HUDEP-2 (cell line): ENCODE measurements around the gene GRK1.

Experiments
- DNase-seq, 76 experiments: peaks; one replicate each; lab custom pipeline; 2025; ENCODE audit not compliant: unreplicated experiment in 76 of 76; lab: John Stamatoyannopoulos, UW

The GRK1 gene

DNA sequence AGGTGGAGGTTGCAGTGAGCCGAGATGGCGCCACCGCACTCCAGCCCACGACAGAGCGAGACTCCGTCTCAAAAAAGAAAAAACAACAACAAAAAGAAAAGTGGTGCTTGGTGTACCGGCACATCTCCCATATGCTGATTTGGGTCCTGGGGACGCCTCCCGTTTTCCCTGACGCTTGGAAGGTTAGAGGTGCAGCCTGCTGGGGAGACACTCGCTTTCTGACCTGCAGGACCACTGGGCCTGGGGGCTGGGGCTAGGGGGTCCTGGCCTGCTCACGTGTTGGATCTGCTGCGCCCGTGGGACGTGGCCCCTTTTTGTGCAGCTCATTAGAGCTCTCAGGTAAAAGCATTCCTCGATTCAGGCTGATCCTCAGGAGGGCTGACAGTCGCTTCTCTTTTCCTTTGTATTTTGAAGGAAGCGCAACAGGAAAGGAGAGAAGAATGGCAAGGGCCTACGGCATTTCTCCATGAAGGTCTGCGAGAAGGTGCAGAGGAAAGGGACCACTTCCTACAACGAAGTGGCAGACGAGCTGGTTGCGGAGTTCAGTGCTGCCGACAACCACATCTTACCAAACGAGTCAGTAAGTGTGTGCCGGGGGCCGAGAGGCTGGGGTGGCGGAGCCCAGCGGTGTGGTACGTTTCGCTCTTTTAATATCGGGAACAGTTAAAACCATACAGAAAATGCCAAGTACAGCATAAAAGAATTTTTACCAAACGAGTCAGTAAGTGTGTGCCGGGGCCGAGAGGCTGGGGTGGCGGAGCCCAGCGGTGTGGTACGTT lies 34.1 kb upstream of the GRK1 start:
- DNase-seq: no peak

DNA sequence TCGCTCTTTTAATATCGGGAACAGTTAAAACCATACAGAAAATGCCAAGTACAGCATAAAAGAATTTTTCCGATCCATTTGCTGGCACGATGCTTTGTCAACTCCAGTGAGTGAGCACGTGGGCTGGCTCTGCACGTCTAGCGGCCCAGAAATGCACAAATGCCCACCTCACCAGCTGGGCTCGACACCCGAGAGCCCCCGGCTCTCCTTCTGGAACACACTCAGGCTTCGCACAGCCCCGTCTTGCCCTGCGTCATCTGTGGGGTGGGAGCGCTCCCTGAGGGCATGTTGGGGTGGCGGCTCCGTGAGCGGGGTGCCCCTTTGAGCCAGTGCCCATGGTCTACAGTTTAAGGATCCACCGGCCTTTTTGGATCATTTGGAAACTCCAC lies 33.5 kb upstream of the GRK1 start:
- no peak for DNase-seq

DNA sequence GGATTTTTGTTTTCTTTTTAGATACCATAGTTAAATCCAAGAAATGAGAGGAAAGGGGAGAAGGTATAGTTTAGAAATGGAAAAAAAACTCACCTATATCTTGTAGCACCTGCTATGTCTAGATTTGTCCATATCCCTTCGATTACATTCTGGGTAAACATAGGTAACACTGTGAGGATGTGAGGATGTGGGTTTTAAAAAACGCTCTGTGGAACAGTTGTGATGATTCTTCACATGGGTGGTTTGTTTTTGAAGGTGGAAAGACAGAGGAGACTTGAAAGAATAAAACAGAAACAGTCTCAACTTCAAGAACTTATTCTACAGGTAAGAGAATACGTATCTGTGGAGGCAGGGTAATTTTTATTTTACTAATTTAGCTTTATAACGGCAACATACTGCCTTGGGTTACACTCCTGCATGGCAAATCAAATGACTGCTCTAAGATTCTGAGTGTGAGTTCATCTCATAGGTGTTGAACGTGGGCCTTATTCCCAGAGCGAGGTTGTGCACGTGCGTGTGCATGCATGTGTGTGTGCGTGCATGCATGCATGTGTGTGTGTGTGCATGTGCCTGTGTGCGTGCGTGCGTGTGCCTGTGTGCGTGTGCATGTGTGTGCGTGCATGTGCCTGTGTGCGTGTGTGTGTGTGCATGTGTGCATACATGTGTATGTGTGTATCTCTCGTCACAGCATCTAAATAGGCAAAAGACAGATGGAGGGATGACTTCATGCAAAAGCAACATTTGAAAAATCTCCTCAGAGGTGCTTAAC lies 32.6 kb upstream of the GRK1 start:
- no peak for DNase-seq

DNA sequence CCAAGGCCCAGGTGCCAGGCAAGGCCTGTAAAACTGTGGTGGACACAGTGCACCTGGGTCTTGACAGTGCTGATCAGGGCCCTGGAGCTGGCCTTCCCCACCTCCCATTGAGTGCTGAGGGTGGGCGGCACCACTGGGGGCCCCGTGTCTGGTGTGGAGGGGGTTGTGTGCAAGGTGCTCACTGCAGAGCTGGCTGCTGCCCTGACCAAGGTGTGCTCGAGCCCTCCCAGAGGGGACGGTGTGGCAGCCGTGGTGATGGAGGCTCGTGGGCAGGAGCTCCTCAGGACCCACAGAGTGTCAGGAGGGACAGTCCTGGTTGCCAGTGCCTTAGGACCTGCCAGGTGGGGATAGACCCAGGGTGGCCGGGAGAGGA lies 32.0 kb upstream of the GRK1 start:
- no peak for DNase-seq

DNA sequence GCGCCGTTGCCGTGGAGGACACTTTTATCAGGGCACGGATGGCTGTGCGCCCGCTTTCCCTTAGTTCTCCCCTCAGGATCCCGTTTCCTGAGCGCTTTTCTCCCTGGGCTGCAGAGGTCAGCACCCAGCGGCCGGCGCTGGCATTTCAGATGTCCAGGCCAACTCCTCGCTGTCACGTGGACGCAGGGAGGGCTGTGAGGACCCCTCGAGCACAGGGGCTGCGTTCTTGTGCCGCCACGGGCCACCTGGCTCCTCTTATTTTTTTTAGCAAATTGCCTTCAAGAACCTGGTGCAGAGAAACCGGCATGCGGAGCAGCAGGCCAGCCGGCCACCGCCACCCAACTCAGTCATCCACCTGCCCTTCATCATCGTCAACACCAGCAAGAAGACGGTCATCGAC lies 31.3 kb upstream of the GRK1 start:
- no peak for DNase-seq

DNA sequence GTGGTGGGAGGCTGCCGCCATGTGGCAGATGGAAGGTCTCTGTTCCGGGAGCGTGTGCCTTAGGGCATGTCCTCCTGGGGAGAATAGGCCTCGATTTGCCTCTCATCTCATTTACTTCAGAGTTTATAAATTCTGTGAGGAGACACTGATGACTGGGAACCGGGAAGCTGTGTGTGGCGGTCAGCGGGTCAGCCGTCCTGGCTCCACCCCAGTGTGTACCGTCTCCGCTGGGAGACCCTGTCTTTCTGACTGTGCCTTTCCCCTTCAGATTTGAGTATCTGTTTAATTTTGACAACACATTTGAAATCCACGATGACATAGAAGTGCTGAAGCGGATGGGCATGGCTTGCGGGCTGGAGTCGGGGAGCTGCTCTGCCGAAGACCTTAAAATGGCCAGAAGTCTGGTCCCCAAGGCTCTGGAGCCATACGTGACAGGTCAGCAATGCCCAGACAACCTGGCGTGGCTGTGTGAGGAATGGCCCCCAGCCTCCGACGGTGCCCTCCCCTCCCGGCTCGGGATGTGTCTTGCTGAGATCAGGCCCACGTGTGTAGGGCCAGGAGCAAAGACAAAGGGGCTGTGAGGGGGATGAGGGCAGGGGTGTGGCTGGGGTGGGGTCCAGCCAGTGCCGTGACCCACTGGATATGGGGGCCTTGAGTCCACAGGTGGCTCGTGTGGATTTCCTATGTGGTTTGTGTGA lies 30.6 kb upstream of the GRK1 start:
- DNase-seq: no peak

DNA sequence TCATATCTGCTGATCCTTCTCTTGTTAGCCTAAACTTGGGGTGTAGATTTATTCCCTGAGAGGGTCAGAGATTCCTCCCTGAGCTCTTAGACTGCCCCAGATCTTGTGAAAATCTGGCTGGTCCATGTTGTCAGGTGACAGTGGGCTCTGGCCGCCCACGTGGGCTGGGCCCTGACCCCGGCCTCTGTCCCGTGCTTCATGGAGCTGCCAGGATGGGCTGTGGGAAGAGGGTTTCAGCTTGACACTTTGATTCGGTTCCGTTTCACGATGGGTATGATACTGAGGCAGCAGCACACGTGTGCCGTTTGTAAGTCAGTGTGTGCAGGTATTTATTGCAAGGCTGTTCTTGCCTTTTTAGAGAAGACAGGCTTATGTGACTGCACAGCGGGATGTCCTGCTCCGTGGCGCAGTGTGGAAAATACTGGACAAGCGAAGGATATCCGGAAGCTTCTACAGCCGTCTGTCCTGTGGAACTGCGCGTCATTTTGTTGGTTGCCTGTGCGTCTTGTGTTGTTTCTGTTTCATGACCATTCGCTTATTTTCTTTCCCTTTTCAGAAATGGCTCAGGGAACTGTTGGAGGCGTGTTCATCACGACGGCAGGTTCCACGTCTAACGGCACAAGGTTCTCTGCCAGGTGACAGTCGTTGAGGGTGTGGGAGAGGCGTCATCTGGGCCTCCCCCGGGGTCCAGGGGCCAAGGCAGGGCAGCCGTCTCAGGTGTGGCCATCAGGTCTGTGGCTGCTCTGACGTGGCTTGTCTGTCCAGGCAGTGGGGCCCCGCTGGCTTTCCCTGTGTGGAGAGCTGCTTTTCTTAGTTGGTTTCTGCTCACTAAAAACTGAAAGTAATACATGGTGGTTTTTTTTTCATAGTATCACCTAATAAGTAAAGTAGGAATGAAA lies 29.5 kb upstream of the GRK1 start:
- no peak for DNase-seq

DNA sequence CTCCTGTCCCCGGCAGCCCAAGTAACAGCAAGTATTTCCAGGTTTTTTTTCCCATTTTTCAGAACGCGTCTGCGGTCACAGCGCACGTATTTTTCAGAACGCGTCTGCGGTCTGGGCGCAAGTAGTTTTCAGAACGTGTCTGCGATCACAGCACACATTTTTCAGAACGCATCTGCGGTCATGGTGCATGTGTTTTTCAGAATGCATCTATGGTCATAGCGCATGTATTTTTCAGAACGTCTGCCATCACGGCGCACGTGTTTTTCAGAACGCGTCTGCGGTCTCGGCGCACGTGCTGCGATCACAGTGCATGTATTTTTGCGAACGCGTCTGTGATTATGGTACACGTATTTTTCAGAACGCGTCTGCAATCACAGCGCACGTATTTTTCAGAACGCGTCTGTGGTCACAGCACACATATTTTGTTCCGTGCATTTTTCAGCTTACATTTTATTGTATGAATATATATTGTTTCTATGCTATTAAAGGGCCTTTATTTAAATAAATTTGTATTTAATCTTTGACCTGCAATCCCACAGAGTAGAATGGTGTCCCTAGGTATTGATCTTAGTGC lies 28.8 kb upstream of the GRK1 start:
- DNase-seq: no peak

DNA sequence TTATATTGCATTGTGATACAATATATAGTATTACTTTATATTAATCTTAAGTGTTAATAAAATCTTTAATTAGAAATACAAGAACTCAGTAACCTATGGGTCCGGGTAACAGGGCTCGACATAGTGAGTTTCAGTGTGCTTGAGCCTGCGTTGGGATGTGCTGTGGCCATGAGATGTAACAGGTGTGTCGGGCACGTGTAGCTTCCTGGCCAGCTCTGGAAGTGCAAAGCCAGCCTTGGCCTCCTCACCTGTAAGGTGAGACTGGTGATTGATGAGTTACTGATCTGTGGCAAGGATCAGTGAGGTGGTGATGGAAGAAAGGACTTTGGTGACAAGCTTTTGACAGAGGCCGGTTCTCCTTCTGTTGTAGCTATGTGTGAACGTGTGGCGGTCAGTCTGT lies 28.2 kb upstream of the GRK1 start:
- DNase-seq: no peak

DNA sequence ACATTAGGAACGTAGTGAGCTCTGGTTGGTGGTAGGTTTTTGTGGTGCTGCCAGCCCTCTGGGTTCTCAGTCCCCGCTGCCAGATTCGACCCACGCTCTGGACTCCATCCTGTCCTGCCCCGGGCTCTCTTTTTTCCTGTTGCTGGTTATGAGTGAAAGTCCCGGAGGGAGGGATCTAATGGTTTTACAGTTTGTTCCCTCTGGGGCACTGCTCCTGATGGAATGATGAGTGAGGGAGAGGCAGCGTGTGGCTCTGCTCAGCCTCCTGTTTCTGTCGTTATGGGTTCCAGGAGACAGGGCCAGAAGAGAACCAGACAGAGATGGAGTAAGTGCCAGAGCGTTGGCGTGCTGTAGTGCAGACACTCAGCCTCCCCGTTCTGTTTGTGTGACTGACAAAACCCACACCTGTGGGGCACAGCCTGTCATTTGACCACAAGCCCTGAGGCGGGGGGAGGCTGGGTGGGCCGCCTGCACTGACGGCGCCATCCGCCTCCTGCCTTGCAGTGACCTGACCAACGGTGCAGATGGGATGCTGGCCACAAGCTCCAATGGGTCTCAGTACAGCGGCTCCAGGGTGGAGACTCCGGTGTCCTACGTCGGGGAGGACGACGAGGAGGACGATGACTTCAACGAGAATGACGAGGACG lies 27.3 kb upstream of the GRK1 start:
- no peak for DNase-seq

DNA sequence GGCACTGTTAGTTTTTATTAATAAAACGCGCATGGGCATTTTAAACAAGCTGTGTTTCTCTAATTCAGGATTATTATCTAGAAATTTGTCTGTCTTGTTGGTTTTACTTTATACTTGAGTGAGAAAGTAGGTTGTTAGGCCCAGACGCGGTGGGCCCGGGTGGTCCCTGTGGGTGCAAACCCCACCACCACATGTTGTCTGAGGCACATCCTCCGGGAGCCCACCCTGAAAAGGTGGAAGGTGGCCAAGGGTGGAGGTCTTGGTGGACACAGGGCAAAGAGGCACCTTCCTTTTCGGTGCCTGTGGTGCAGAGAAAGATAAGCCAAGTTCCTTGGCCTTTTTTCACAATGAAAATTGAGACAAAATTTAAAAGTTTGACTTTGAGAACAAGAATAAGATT lies 25.6 kb upstream of the GRK1 start:
- DNase-seq: no peak

DNA sequence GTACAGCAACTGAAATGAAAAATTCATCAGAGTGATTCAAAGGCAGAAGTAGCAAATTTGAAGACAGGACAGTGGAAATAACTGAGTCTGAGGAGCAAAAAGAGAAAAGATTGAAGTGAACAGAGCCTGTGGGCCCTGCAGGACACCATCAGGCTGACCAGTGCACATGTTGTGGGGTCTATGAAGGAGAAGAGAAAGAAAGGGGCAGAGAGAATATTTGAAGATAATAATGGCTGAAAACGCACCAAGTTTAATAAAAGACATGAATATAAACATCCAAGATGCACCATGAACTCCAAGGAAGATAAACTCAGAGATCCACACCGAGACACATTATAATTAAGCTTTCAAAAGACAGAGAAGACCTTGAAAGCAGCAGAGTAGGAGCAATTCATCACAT lies 24.5 kb upstream of the GRK1 start:
- no peak for DNase-seq

DNA sequence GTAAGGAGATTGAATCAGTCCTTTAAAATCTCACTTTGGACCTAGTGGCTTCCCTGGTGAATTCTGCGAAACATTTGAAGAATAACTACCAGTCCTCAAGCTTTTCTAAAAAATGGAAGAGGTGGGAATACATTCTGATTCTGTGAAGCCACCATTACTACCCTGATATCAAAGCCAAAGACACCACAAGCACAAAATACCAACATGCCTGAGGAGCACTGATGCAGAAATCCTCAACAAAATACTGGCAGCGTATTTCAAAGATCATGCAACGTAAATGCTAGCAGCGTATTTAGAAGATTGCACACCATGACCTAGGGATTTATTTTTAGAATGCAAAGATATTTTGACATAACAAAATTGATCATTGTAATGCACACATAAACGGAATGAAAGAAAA lies 23.4 kb upstream of the GRK1 start:
- DNase-seq: no peak

DNA sequence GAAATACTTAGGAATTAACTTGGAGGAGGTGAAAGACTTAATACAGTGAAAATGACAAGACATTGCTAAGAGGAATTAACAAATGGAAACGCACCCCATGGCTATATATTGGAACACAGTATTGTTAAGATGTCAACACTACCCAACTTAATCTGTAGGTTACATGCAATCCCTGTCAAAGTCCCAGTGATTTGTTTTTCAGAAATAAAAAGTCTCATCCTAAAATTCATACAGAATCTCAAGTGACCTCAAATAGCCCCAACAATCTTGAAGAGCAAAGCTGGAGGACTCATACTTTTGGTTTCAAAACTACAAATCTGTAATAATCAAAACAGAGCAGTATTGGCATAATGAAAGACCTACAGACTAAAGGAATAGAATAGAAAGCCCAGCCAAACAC lies 22.2 kb upstream of the GRK1 start:
- DNase-seq: no peak

DNA sequence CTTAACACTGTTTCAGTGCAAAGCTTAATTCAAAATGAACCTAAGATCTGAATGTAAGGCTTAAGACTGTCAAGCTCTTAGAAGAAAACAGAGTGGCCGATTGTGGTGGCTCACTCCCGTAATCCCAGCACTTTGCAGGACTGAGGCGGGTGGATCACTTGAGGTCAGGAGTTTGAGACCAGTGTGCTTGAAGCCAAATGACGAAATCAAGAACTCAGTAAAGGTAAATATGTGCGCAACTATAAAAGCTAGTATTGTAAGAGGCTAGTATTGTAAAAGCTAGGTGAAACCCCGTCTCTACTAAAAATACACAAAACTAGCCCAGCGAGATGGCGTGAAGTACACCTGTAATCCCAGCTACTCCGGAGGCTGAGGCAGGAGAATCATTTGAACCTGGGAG lies 21.7 kb upstream of the GRK1 start:
- DNase-seq: no peak

DNA sequence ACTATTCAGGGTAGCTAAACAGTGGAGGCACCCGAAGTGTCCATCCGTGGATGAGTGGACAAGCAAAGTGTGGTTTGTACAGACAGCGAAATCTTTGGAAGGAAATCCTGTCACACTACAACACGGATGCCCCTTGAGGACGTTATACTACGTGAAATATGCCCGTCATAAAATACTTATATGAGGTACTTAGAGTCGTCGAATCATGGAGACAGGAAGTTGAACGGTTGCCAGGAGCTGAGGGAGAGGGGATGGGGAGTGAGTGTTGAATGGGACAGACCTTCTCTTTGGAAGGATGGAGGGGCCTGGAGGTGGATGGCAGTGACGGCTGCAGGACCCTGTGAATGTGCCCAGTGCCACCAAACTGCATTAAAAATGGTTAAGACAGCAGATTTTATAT lies 20.6 kb upstream of the GRK1 start:
- DNase-seq: no peak

DNA sequence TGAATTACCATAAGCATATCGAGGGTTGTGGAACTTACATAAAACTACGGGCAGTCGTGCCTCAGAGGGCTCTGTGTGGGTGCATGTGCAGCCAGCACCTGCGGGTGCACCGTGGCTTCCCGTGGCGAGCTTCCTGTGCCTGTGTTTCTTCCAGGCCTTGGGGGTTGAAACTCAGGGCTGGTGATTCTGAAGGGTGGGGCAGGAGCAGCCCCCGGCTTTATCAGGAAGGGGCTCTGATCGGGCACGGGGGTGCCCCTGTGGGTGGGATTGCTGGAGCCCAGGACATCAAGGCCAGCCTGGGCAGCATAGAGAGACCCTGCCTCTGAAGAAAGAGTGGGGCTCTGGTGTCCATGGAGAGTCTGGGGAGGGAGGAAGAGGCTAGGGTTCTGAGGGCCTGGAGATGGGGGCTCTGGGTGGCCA lies 20.1 kb upstream of the GRK1 start:
- no peak for DNase-seq

DNA sequence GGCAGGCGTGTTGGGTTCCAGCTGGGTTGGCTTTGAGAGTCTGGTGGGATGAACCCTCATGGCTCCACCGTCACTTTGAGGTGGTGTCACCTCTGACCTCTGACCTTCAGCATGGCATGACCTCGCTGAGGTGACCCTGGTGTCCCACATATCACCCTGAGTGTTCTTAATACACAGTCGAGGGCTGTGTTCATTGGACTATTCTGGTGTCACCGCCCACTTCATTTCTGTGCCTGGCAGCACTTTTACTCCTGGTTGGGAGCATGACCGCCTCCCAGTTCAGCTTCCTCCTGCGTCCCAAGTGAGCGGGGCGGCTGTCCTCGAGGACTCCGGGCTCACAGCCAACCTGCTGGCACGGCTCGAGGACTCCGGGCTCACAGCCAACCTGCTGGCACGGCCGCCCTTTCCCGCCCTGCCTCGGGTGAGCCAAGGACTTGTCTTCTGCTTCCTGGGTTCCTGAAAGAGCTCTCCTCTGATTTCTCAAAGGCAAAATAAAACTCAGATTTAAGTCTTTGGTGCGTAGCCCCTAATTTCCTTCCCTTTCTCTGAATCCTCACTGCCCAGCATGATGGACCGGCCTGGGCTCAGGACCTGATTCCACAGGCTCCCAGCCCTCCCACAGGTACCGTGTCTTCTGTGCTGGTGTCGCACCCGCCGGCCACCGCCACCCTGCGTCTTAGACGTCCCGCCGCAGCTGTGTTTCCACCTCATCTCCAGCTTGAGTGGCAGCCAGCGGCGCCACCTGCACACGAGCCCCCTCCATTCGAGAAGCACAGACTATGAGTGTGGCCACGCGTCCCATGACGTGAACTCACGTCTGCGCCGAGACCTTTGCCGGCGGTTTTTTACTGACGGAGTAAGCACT lies 19.4 kb upstream of the GRK1 start:
- DNase-seq: peak in 75 of 76 experiments; percentile 11 to 96 (median 87)

DNA sequence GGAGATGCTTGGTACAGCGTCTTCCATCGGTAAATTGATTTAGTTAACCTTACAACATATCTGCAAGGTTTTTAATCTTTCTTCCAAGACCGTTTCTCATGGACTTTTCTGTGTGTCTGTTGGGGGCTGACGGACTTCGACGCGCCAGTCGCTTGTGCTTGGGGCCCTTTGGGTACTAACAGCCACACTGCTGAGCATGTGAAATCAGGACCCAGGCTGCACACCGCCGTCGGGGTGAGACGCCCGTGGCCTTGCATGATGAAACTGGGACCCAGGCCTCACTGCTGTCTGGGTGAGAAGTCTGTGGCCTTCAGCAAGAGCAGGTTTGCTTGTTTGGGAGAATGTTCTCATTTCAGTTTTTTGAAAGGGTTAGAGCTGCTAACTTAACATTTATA lies 18.8 kb upstream of the GRK1 start:
- no peak for DNase-seq
